H9 (cell line): Measurements from ENCODE around the gene SLC16A3. TPM values are rescaled to one million over a fixed set of nuclear protein-coding genes. Genes with fewer than 3 reads are reported as not detected.

Source experiments
- DNase-seq: peaks from one replicate; pipeline ENCODE4 v3.0.0-alpha.2; 2017
- H2AFZ ChIP-seq: one replicate; pipeline ENCODE4 v1.6.1; 2013; ENCODE audit warnings: mild to moderate bottlenecking, low read length, control low read depth, moderate library complexity
- H2AK5ac ChIP-seq: 2 replicates; pipeline ENCODE4 v1.6.1; 2013; ENCODE audit warnings: low read length, control low read depth, mixed read lengths; ENCODE audit not compliant: insufficient read length
- H2BK120ac ChIP-seq: one replicate; pipeline ENCODE4 v1.6.1; 2013; ENCODE audit warnings: low read depth, mild to moderate bottlenecking, low read length, control low read depth, inconsistent platforms; ENCODE audit not compliant: poor library complexity, severe bottlenecking
- H2BK12ac ChIP-seq: 2 replicates; pipeline ENCODE4 v1.6.1; 2013; ENCODE audit warnings: low read length, control low read depth, mixed read lengths, low read depth; ENCODE audit not compliant: insufficient read length
- H2BK15ac ChIP-seq: 2 replicates; pipeline ENCODE4 v1.6.1; 2013; ENCODE audit warnings: low read depth, low read length, control low read depth
- H2BK20ac ChIP-seq: one replicate; pipeline ENCODE4 v1.6.1; 2013; ENCODE audit warnings: low read depth, mild to moderate bottlenecking, low read length, control low read depth, inconsistent platforms; ENCODE audit not compliant: poor library complexity, severe bottlenecking
- H2BK5ac ChIP-seq: 2 replicates; pipeline ENCODE4 v1.6.1; 2013; ENCODE audit warnings: low read length, control low read depth, mixed read lengths; ENCODE audit not compliant: insufficient read length
- H3K14ac ChIP-seq: 2 replicates; pipeline ENCODE4 v1.6.1; 2013; ENCODE audit warnings: low read length, control low read depth; ENCODE audit not compliant: insufficient read depth
- H3K18ac ChIP-seq: 2 replicates; pipeline ENCODE4 v1.6.1; 2013; ENCODE audit warnings: low read depth, mild to moderate bottlenecking, mixed read lengths, low read length, control low read depth; ENCODE audit not compliant: insufficient read length
- H3K23ac ChIP-seq: 2 replicates; pipeline ENCODE4 v1.6.1; 2013; ENCODE audit warnings: low read length, control low read depth, mixed read lengths, low read depth; ENCODE audit not compliant: insufficient read length
- H3K23me2 ChIP-seq: 2 replicates; pipeline ENCODE4 v1.6.1; 2013; ENCODE audit warnings: low read depth, mild to moderate bottlenecking, mixed read lengths, low read length, control low read depth; ENCODE audit not compliant: insufficient read length, poor library complexity, severe bottlenecking
- H3K27ac ChIP-seq: 2 replicates; pipeline ENCODE4 v1.5.1; 2013; ENCODE audit warnings: low read length, control low read depth, mixed read lengths, low read depth; ENCODE audit not compliant: insufficient read length
- H3K27me3 ChIP-seq: 2 replicates; pipeline ENCODE4 v1.6.1; 2013; ENCODE audit warnings: low read length, control low read depth, inconsistent platforms; ENCODE audit not compliant: insufficient read depth
- H3K4ac ChIP-seq: 2 replicates; pipeline ENCODE4 v1.6.1; 2013; ENCODE audit warnings: low read depth, mild to moderate bottlenecking, control low read depth, inconsistent platforms, low read length, moderate library complexity
- H3K4me1 ChIP-seq: 2 replicates; pipeline ENCODE4 v1.6.1; 2013; ENCODE audit warnings: low read length, control low read depth, inconsistent platforms; ENCODE audit not compliant: insufficient read depth
- H3K4me2 ChIP-seq: 2 replicates; pipeline ENCODE4 v1.6.1; 2013; ENCODE audit warnings: low read length, control low read depth, mixed read lengths; ENCODE audit not compliant: insufficient read length, insufficient read depth
- H3K56ac ChIP-seq: 2 replicates; pipeline ENCODE4 v1.6.1; 2013; ENCODE audit warnings: low read depth, mild to moderate bottlenecking, mixed read lengths, low read length, control low read depth; ENCODE audit not compliant: insufficient read length
- H3K79me1 ChIP-seq: 2 replicates; pipeline ENCODE4 v1.6.1; 2013; ENCODE audit warnings: low read depth, mild to moderate bottlenecking, moderate library complexity, low read length, control low read depth, inconsistent platforms; ENCODE audit not compliant: insufficient read depth, poor library complexity, severe bottlenecking
- H3K79me2 ChIP-seq: 2 replicates; pipeline ENCODE4 v1.6.1; 2013; ENCODE audit warnings: low read length, control low read depth, inconsistent platforms; ENCODE audit not compliant: insufficient read depth
- H3K9ac ChIP-seq: 2 replicates; pipeline ENCODE4 v1.6.1; 2013; ENCODE audit warnings: low read length, control low read depth, mixed read lengths; ENCODE audit not compliant: insufficient read length; ENCODE audit errors: extremely low read depth
- H3K9me3 ChIP-seq: one replicate; pipeline ENCODE4 v1.6.1; 2013; ENCODE audit warnings: low read depth, low read length, inconsistent platforms; ENCODE audit not compliant: control insufficient read depth
- H3T11ph ChIP-seq: one replicate; pipeline ENCODE4 v1.6.1; 2013; ENCODE audit warnings: mild to moderate bottlenecking, low read length, control low read depth, inconsistent platforms
- H4K20me1 ChIP-seq: one replicate; pipeline ENCODE4 v1.6.1; 2013; ENCODE audit not compliant: control insufficient read depth, insufficient read length, insufficient read depth
- H4K5ac ChIP-seq: 2 replicates; pipeline ENCODE4 v1.6.1; 2013; ENCODE audit warnings: low read depth, mild to moderate bottlenecking, mixed read lengths, low read length, control low read depth; ENCODE audit not compliant: insufficient read length
- H4K8ac ChIP-seq: replicated peaks from 2 replicates; pipeline ENCODE4 v1.6.1; 2013; ENCODE audit warnings: low read length, control low read depth, mixed read lengths, low read depth; ENCODE audit not compliant: insufficient read length
- H4K91ac ChIP-seq: 2 replicates; pipeline ENCODE4 v1.6.1; 2013; ENCODE audit warnings: low read depth, mild to moderate bottlenecking, moderate library complexity, mixed read lengths, low read length, control low read depth; ENCODE audit not compliant: insufficient read length
- H3K27ac Mint-ChIP-seq, 3 experiments: 2 replicates in 2 of 3; 3 replicates in 1 of 3; pipeline ENCODE4 v1.8.0; 2020 to 2021; ENCODE audit warnings: mixed read lengths in 3 of 3, mild to moderate bottlenecking in 1 of 3, moderate library complexity in 1 of 3
- H3K27me3 Mint-ChIP-seq: 2 replicates; pipeline ENCODE4 v1.8.0; 2021; ENCODE audit warnings: low read depth, mild to moderate bottlenecking, moderate library complexity, mixed read lengths
- H3K36me3 Mint-ChIP-seq, 3 experiments: 2 replicates in 2 of 3; 3 replicates in 1 of 3; pipeline ENCODE4 v1.8.0; 2020 to 2021; ENCODE audit warnings: low read depth in 3 of 3, mixed read lengths in 3 of 3; ENCODE audit not compliant: insufficient read depth in 1 of 3
- H3K4me1 Mint-ChIP-seq, 2 experiments: 2 replicates each; pipeline ENCODE4 v1.8.0; 2020; ENCODE audit warnings: mixed read lengths in 2 of 2
- H3K4me3 Mint-ChIP-seq, 2 experiments: 2 replicates in 1 of 2; 3 replicates in 1 of 2; pipeline ENCODE4 v1.8.0; 2020 to 2021; ENCODE audit warnings: mild to moderate bottlenecking in 2 of 2, mixed read lengths in 2 of 2, moderate library complexity in 1 of 2
- H3K9me3 Mint-ChIP-seq, 2 experiments: 2 replicates in 1 of 2; 3 replicates in 1 of 2; pipeline ENCODE4 v1.8.0; 2020; ENCODE audit warnings: mild to moderate bottlenecking in 2 of 2, mixed read lengths in 2 of 2, moderate library complexity in 1 of 2
- WGBS: extraction: QIAGEN DNeasy Blood & Tissue Kit; methylation state at CpG from one replicate; pipeline ENCODE4 v1.1.7; 2013; ENCODE audit warnings: missing lambda C conversion rate, low lambda C conversion rate, mixed read lengths; ENCODE audit not compliant: insufficient read length; ENCODE audit errors: extremely low coverage; 5-methylcytosine and 5-hydroxymethylcytosine counted together
- total RNA-seq: library from RNA; stranded (reverse); gene quantifications from 2 replicates; pipeline ENCODE4 v1.2.1, GENCODE V29; 2021
- TF ChIP-seq, protein P1 (sequence below): fragments of 200-600 bp; sonication (generic); conservative IDR thresholded peaks from 3 replicates; pipeline ENCODE4 v1.8.0; 2021; ENCODE audit warnings: antibody characterized with exemption, mild to moderate bottlenecking

The SLC16A3 gene
- total RNA-seq, 1 experiment from 2014 or later = 28.4 TPM

DNA sequence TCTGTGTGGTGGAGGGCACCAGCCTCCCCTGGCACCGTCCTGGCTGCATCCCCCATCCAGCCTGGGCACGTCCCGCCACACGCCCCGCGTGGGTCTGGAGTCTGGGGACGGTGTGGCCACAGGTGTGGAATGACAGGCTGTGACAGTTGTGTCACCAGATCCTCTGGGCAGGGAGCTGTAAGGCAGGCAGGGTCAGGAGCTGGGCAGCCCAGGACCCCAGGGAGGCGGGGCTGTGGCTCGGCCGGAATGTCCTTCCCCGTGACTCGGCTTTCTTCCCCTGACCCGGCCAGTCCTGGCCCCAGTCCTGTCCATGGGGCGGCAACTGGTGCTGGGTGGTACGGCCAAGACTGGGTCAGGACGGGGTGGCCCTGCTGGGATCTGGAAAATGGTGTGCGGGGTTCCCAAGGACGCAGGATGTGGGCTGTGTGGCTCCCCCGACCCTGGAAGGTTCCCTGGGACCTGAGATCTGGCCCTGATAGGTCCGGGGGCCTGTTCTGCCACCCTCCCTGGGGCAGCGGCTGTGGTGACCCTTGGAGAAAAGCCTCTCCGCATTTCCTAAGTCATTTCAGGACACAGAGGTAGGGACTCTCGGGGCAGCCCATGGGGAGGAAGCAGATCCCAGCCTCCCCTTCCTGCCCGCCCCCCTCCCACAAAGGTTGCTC, 3.3 kb upstream of the SLC16A3 start:
- no peak overlapping the region for H2AFZ ChIP-seq
- H3K4me1 Mint-ChIP-seq = peaks cover 2 to 4% of the 10 kb centered on the region in 2 experiments; a peak in 3 of 4 replicates
- H3K4me1 ChIP-seq = no peaks in the 10 kb centered on the region
- WGBS = no CpG with 5 or more reads among the region's 24 CpGs
- no peaks in the 10 kb centered on the region for H3K79me1 ChIP-seq
- H3K18ac ChIP-seq = no peak overlapping the region
- no peak overlapping the region for H2BK120ac ChIP-seq
- H4K20me1 ChIP-seq = peaks cover 2% of the 10 kb centered on the region
- H3K79me2 ChIP-seq = no peaks in the 10 kb centered on the region
- H3T11ph ChIP-seq = no peak overlapping the region
- H3K27me3 Mint-ChIP-seq = peaks cover 68% of the 10 kb centered on the region
- H4K8ac ChIP-seq = no peak overlapping the region
- peaks cover 22% of the 10 kb centered on the region; the same call in 1 of the 2 replicates for H3K27me3 ChIP-seq
- no peak overlapping the region for H3K56ac ChIP-seq
- no peak overlapping the region for H3K27ac Mint-ChIP-seq
- H3K4me2 ChIP-seq = no peak overlapping the region
- H3K9me3 ChIP-seq = no peaks in the 10 kb centered on the region
- H3K27ac ChIP-seq = no peak overlapping the region
- no peak overlapping the region for H4K91ac ChIP-seq
- no peak overlapping the region for H2BK12ac ChIP-seq
- TF ChIP-seq, protein P1, sequence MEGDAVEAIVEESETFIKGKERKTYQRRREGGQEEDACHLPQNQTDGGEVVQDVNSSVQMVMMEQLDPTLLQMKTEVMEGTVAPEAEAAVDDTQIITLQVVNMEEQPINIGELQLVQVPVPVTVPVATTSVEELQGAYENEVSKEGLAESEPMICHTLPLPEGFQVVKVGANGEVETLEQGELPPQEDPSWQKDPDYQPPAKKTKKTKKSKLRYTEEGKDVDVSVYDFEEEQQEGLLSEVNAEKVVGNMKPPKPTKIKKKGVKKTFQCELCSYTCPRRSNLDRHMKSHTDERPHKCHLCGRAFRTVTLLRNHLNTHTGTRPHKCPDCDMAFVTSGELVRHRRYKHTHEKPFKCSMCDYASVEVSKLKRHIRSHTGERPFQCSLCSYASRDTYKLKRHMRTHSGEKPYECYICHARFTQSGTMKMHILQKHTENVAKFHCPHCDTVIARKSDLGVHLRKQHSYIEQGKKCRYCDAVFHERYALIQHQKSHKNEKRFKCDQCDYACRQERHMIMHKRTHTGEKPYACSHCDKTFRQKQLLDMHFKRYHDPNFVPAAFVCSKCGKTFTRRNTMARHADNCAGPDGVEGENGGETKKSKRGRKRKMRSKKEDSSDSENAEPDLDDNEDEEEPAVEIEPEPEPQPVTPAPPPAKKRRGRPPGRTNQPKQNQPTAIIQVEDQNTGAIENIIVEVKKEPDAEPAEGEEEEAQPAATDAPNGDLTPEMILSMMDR = no peak
- H4K5ac ChIP-seq = no peak overlapping the region
- no peak overlapping the region for H3K4ac ChIP-seq
- H2AK5ac ChIP-seq = no peak overlapping the region
- H2BK5ac ChIP-seq = no peak overlapping the region
- H3K23me2 ChIP-seq = peaks cover 4% of the 10 kb centered on the region
- no peak overlapping the region for H3K9ac ChIP-seq
- H3K9me3 Mint-ChIP-seq = 0 out of 5 replicates have a peak, but pooled peaks cover 0 to 3% of the 10 kb centered on the region in 2 experiments
- no peak overlapping the region for H2BK15ac ChIP-seq
- no peaks in the 10 kb centered on the region; a peak in 1 of 7 replicates for H3K36me3 Mint-ChIP-seq
- H2BK20ac ChIP-seq = no peak overlapping the region
- no peak for DNase-seq
- no peak overlapping the region for H3K14ac ChIP-seq
- no peak overlapping the region for H3K23ac ChIP-seq
- H3K4me3 Mint-ChIP-seq = no peak overlapping the region; a peak in 1 of 5 replicates
